Measurements from ENCODE around the gene CD82. TPM values are rescaled to one million over a fixed set of nuclear protein-coding genes. Genes with fewer than 3 reads are reported as not detected.

The CD82 gene
- total RNA-seq, 3 donors from 2014 or later (not counting 1 experiment from before 2014, with no cell fraction given): 11.6 to 42.1 (median 13.0) TPM

DNA sequence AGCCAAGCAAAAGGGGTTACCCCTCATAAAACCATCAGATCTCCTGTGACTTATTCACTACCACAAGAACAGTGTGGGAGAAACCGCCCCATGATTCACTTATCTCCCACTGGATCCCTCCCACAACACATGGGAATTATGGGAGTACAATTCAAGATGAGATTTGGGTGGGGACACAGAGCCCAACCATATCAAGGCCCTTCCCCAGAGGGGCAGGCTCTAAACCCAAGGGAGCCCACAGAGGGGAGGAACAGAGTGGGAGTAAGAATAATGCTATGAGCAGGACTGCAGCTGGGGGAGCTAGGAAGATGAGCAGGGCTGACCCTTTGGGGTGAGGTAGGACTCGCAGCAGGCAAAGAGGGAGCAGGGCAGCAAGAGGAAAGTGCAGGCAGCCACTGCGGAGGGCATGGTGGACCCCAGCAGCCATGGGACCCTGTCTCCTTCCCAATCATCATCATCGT, 59.3 kb downstream of the CD82 start:
- no peaks in the 10 kb centered on the region for H3K4me1 Mint-ChIP-seq

DNA sequence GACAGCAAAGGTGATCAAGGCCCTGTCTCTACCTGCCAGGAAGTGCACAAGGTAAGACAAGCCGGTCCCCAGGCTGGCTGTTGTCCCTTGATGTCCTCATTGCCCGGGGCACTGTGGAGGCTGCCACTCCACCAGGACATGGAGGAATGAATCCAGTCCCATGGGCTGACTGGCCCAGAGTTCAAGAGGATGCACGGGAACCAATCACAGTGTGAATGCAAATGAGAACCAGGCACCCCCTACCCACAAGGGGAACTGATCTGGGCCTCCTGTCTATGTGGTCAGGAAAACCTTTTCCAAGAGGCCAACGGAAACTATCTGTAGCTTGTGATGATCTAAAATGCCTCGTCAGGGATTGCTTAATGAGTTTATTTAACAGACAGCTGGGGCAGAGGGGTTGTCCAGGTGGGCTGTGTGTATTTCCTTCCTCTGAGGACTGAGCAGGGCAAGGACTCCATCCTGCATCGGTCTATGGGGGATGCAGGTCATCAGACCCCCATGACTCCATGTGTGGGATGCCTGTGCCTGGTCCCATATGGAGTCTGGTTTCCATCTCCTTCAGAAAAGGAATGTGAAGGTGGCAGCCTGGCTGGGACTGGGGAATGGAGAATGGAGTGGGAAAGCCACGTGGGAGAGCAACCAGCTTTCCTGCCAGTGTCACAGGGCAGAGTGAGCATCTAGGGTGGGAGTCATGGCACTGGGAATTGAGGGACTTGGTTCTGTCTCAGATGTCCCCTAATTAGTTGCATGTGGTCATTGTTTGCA, 60.5 kb downstream of the CD82 start:
- no peaks in the 10 kb centered on the region for H3K9me3 ChIP-seq (ENCODE audit: control insufficient read depth, insufficient read depth, low read length)
- no peak overlapping the region for H3K27ac Mint-ChIP-seq
- intact Hi-C loops (cut with micrococcal nuclease): no loop called here

More for the DNA sequence above, 59.3 kb downstream of the CD82 start:
- Mint-ChIP-seq H3K36me3 (no peaks in the 10 kb centered on the region), H3K27me3 (ENCODE audit: low read depth in 2 of 2) (peaks cover 0 to 10% of the 10 kb centered on the region in 2 donors), H3K9me3 (no peaks in the 10 kb centered on the region), H3K27ac (no peak overlapping the region), H3K4me3 (no peak overlapping the region)
- H3K36me3 ChIP-seq (ENCODE audit: control insufficient read depth, insufficient read depth, low read length): no peaks in the 10 kb centered on the region
- WGBS (ENCODE audit: insufficient coverage): 96% methylated on average over 3 of the region's 4 CpGs
- no peaks in the 10 kb centered on the region for H3K27me3 ChIP-seq (ENCODE audit: control insufficient read depth, insufficient read depth, low read length)
- no peaks in the 10 kb centered on the region for H3K9me3 ChIP-seq (ENCODE audit: control insufficient read depth, insufficient read depth, low read length)
- H3K4me1 ChIP-seq (ENCODE audit: control insufficient read depth, insufficient read depth, low read length): no peaks in the 10 kb centered on the region
- no peak overlapping the region for H3K4me3 ChIP-seq (ENCODE audit: low read length)
- no peak for DNase-seq
- intact Hi-C loops (cut with micrococcal nuclease): no loop called here
- H3K27ac ChIP-seq (ENCODE audit: low read length): no peak overlapping the region
- TF ChIP-seq, protein P1, sequence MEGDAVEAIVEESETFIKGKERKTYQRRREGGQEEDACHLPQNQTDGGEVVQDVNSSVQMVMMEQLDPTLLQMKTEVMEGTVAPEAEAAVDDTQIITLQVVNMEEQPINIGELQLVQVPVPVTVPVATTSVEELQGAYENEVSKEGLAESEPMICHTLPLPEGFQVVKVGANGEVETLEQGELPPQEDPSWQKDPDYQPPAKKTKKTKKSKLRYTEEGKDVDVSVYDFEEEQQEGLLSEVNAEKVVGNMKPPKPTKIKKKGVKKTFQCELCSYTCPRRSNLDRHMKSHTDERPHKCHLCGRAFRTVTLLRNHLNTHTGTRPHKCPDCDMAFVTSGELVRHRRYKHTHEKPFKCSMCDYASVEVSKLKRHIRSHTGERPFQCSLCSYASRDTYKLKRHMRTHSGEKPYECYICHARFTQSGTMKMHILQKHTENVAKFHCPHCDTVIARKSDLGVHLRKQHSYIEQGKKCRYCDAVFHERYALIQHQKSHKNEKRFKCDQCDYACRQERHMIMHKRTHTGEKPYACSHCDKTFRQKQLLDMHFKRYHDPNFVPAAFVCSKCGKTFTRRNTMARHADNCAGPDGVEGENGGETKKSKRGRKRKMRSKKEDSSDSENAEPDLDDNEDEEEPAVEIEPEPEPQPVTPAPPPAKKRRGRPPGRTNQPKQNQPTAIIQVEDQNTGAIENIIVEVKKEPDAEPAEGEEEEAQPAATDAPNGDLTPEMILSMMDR (IDR thresholded peaks at IDR 0.05): no peak
- ATAC-seq: no peak

DNA sequence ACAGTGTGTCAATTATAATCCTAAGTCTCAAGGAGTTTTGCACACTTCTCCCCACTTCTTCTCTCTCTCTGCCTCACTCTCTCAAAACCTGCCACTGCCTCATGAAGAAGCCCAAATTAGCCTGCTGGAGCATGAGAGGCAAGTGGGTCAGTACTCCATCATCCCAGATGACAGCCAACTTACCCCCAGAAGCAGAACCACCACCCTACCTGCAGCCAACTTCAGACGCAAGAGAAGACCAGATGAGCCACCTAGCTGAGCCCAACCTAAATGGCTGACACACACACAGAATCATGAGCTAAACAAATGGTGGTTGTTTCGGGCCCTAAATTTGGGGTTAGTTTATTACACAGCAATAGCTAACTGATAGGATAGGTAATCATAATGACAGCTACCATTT, 61.2 kb downstream of the CD82 start:
- Mint-ChIP-seq H3K27me3 (ENCODE audit: low read depth in 2 of 2) (peaks cover 0 to 12% of the 10 kb centered on the region in 2 donors), H3K9me3 (no peaks in the 10 kb centered on the region), H3K36me3 (no peaks in the 10 kb centered on the region), H3K27ac (no peak overlapping the region), H3K4me3 (no peak overlapping the region), H3K4me1 (no peaks in the 10 kb centered on the region)
- Histone ChIP-seq H3K27me3 (ENCODE audit: control insufficient read depth, insufficient read depth, low read length) (no peaks in the 10 kb centered on the region), H3K27ac (ENCODE audit: low read length) (no peak overlapping the region), H3K9me3 (ENCODE audit: control insufficient read depth, insufficient read depth, low read length) (no peaks in the 10 kb centered on the region), H3K4me3 (ENCODE audit: low read length) (no peak overlapping the region), H3K4me1 (ENCODE audit: control insufficient read depth, insufficient read depth, low read length) (no peaks in the 10 kb centered on the region), H3K36me3 (ENCODE audit: control insufficient read depth, insufficient read depth, low read length) (no peaks in the 10 kb centered on the region)
- no peak for DNase-seq
- WGBS (ENCODE audit: insufficient coverage): 100% methylated on average over 2 of the region's 2 CpGs
- TF ChIP-seq, protein P1 (IDR thresholded peaks at IDR 0.05): no peak
- no peak for ATAC-seq
- intact Hi-C loops (cut with micrococcal nuclease): no loop called here

More for the DNA sequence above, 60.5 kb downstream of the CD82 start:
- ATAC-seq (no peak), DNase-seq (peak in 1 of 2 donors; percentile 1)
- Histone ChIP-seq H3K27ac (ENCODE audit: low read length) (no peak overlapping the region), H3K4me1 (ENCODE audit: control insufficient read depth, insufficient read depth, low read length) (no peaks in the 10 kb centered on the region), H3K27me3 (ENCODE audit: control insufficient read depth, insufficient read depth, low read length) (no peaks in the 10 kb centered on the region), H3K36me3 (ENCODE audit: control insufficient read depth, insufficient read depth, low read length) (no peaks in the 10 kb centered on the region), H3K4me3 (ENCODE audit: low read length) (no peak overlapping the region)
- 44% methylated on average over 7 of the region's 7 CpGs for WGBS (ENCODE audit: insufficient coverage)
- Mint-ChIP-seq H3K27me3 (ENCODE audit: low read depth in 2 of 2) (peaks cover 0 to 10% of the 10 kb centered on the region in 2 donors), H3K36me3 (no peaks in the 10 kb centered on the region), H3K4me3 (no peak overlapping the region), H3K4me1 (no peaks in the 10 kb centered on the region), H3K9me3 (no peaks in the 10 kb centered on the region)
- TF ChIP-seq, protein P1 (IDR thresholded peaks at IDR 0.05): no peak

Measured in natural killer cell (primary cell).